DND-41 (cell line): ENCODE measurements around the gene NEDD9.

ENCODE experiments used
- EZH2 ChIP-seq: IDR thresholded peaks from 3 replicates; pipeline ENCODE4 v1.6.1; 2012; ENCODE audit warnings: borderline replicate concordance, low read depth, mild to moderate bottlenecking, moderate library complexity, low read length, inconsistent platforms; ENCODE audit not compliant: severe bottlenecking
- TF ChIP-seq, protein P1 (sequence below): IDR thresholded peaks from 2 replicates; pipeline ENCODE4 v1.5.1; 2012; ENCODE audit warnings: borderline replicate concordance, low read length, moderate library complexity, mild to moderate bottlenecking; ENCODE audit not compliant: poor library complexity, severe bottlenecking; ENCODE audit errors: extremely low read depth

DNA sequence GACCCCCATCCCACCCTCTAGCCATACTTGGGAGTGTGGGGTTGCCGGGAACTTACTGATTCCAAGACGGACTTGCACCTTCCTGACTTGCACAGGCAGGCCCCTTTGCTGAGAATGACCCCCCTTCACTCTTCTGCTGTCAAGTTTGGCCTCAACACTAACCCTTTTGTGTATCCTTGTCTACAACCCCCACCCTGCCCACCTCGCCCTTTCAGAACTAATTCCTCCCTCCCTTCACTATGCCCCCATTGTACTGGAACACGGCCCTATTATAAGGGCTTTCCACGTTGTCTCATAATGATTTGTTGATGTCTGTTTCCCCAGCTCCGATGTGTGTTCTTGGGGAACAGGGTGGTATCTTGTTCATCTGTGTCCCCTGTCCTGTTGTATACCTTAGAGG lies 4.4 kb upstream of the NEDD9 start:
- TF ChIP-seq, protein P1, sequence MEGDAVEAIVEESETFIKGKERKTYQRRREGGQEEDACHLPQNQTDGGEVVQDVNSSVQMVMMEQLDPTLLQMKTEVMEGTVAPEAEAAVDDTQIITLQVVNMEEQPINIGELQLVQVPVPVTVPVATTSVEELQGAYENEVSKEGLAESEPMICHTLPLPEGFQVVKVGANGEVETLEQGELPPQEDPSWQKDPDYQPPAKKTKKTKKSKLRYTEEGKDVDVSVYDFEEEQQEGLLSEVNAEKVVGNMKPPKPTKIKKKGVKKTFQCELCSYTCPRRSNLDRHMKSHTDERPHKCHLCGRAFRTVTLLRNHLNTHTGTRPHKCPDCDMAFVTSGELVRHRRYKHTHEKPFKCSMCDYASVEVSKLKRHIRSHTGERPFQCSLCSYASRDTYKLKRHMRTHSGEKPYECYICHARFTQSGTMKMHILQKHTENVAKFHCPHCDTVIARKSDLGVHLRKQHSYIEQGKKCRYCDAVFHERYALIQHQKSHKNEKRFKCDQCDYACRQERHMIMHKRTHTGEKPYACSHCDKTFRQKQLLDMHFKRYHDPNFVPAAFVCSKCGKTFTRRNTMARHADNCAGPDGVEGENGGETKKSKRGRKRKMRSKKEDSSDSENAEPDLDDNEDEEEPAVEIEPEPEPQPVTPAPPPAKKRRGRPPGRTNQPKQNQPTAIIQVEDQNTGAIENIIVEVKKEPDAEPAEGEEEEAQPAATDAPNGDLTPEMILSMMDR, result no peak
- TF ChIP-seq EZH2, result no peak
